Pancreas (tissue), 10 donors: ENCODE results near the gene PROCR. TPM values are rescaled to one million over a fixed set of nuclear protein-coding genes. Genes with fewer than 3 reads are reported as not detected.
A peak's percentile ranks its signal among the peaks of the same experiment; 100 is the strongest.

Source experiments
- ATAC-seq, 4 donors: fragments of 200-7000 bp; cut with Tn5 transposase; one replicate each; pipeline versions ENCODE4 v1.8.0 to v1.9.1; 2020; ENCODE audit warnings: mild to moderate bottlenecking in 4 of 4, moderate library complexity in 4 of 4
- DNase-seq, 6 donors: peaks; one replicate each; pipeline ENCODE4 v3.0.0-alpha.2; 2020
- FAIRE-seq: peaks from 2 replicates; lab custom pipeline; 2012; peaks lifted over from hg19 to GRCh38; lab: Jason Lieb, UNC
- H3K27ac ChIP-seq, 4 donors: fragments of 200-600 bp; sonication (generic); 1 replicate in 3 of 4; 2 replicates in 1 of 4; pipeline versions ENCODE4 v1.5.0 to v1.8.0; 2020
- H3K27me3 ChIP-seq, 4 donors: fragments of 200-600 bp; one replicate each; pipeline ENCODE4 v1.8.0; 2021
- H3K36me3 ChIP-seq, 3 donors: fragments of 200-600 bp; sonication (generic) in 1 of 3; one replicate each; pipeline versions ENCODE4 v1.5.0 to v1.8.0; 2020 to 2021
- H3K4me1 ChIP-seq, 3 donors: fragments of 200-600 bp; one replicate each; pipeline ENCODE4 v1.8.0; 2021
- H3K4me3 ChIP-seq, 4 donors: fragments of 200-600 bp; sonication (generic) in 2 of 4; one replicate each; pipeline versions ENCODE4 v1.5.0 to v1.8.0; 2020 to 2021
- H3K9me3 ChIP-seq, 4 donors: fragments of 200-600 bp; one replicate each; pipeline ENCODE4 v1.8.0; 2021
- WGBS, 2 donors: extraction: QIAGEN DNeasy Blood & Tissue Kit; methylation state at CpG; one replicate each; pipeline ENCODE4 v1.1.7; 2013; 5-methylcytosine and 5-hydroxymethylcytosine counted together
- intact Hi-C, 3 donors: fragments of 100-400 bp; cut with DNase I; formaldehyde crosslinking; loops; one replicate each; pipeline versions ENCODE4 v1.11.1 to v1.14.2; 2022
- polyA plus RNA-seq, 2 donors: library from polyadenylated mRNA; stranded (reverse); fragments of 200-250 nt; gene quantifications; one replicate each; pipeline ENCODE4 v1.2.3, GENCODE V29; 2013
- total RNA-seq, 6 donors: library from RNA; stranded (reverse); fragmentation: NEBNext Ultra II Directional in 4 of 6; extraction: Animal tissue kit (Norgen Biotek cat#: 25700) in 4 of 6; gene quantifications; one replicate each; pipeline versions ENCODE4 v1.2.1 to v1.2.4, GENCODE V29; 2021 to 2023
- TF ChIP-seq, protein P1 (sequence below), 4 donors: fragments of 200-600 bp; sonication (generic) in 3 of 4; IDR thresholded peaks; one replicate each; pipeline versions ENCODE4 v1.5.0 to v1.8.0; 2021; ENCODE audit warnings: antibody characterized with exemption in 4 of 4
- donor health status: healthy with polysubstance abuse.
- donor health status: DM: no; HTN: no; CAD: no; lungs with moderate emphysema.
- donor health status: DM: no; HTN: no; CAD: no.
- donor health status: control.
- donor health status: control.
- donor health status: Bipolar disorder and iron deficiency.
- donor health status: DM: yes; HTN: yes; CAD: no.
- donor health status: DM: no; HTN: no; CAD: no.
- donor health status: DM: no; HTN: no; CAD: no.
- donor health status: DM: yes; HTN: yes; CAD: no.

PROCR gene
- total and polyA plus RNA-seq, 8 donors = 3.2 to 16.8 (median 10.8) TPM

DNA sequence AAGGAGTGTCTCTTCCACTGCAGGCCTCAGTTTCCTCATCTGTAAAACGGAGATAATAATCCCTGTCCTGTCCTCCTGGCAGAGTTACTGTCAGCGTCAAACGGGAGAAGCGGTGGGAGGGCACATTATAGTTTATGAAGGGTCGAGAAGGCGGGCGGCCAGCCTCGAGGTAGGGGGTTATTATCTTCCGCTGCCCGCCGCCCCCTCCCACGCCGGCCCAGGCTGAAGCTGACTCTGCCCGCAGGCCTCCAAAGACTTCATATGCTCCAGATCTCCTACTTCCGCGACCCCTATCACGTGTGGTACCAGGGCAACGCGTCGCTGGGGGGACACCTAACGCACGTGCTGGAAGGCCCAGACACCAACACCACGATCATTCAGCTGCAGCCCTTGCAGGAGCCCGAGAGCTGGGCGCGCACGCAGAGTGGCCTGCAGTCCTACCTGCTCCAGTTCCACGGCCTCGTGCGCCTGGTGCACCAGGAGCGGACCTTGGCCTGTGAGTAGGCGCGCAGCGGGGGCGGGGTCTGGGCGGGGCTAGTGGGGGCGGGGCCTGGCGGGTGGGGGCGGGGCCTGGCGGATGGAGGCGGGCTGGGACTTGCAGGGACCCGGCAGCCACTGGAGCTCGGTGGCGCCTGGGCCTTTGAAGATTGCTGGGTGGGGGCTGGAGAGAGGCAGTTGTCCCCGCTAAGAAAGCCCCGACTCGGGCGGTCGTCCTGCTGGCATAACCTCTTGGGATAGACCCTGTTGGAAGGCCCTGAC, 2.8 kb downstream of the PROCR start:
- ATAC-seq (peak in 2 of 4 donors; percentile 67 to 77), FAIRE-seq (no peak), DNase-seq (peak; percentile 34 to 60 (median 53))
- Histone ChIP-seq H3K27me3 (no peaks in the 10 kb centered on the region), H3K9me3 (no peaks in the 10 kb centered on the region), H3K27ac (no peak overlapping the region), H3K4me3 (no peak overlapping the region), H3K36me3 (no peaks in the 10 kb centered on the region), H3K4me1 (no peaks in the 10 kb centered on the region)
- whole genome bisulfite sequencing, 2 donors = 48 to 59% methylated on average over 39 to 49 of the region's 49 CpGs
- intact Hi-C loops = no loop called here
- TF ChIP-seq, protein P1, sequence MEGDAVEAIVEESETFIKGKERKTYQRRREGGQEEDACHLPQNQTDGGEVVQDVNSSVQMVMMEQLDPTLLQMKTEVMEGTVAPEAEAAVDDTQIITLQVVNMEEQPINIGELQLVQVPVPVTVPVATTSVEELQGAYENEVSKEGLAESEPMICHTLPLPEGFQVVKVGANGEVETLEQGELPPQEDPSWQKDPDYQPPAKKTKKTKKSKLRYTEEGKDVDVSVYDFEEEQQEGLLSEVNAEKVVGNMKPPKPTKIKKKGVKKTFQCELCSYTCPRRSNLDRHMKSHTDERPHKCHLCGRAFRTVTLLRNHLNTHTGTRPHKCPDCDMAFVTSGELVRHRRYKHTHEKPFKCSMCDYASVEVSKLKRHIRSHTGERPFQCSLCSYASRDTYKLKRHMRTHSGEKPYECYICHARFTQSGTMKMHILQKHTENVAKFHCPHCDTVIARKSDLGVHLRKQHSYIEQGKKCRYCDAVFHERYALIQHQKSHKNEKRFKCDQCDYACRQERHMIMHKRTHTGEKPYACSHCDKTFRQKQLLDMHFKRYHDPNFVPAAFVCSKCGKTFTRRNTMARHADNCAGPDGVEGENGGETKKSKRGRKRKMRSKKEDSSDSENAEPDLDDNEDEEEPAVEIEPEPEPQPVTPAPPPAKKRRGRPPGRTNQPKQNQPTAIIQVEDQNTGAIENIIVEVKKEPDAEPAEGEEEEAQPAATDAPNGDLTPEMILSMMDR (IDR thresholded peaks at IDR 0.05) = no peak

DNA sequence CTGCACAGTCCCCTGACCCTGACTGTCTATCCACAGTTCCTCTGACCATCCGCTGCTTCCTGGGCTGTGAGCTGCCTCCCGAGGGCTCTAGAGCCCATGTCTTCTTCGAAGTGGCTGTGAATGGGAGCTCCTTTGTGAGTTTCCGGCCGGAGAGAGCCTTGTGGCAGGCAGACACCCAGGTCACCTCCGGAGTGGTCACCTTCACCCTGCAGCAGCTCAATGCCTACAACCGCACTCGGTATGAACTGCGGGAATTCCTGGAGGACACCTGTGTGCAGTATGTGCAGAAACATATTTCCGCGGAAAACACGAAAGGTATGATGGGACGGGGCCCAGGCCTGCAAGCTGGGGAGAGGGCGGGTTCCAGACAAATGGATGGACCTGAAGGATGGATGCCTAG, 4.3 kb downstream of the PROCR start:
- no peak for FAIRE-seq
- intact Hi-C loops = no loop called here

DNA sequence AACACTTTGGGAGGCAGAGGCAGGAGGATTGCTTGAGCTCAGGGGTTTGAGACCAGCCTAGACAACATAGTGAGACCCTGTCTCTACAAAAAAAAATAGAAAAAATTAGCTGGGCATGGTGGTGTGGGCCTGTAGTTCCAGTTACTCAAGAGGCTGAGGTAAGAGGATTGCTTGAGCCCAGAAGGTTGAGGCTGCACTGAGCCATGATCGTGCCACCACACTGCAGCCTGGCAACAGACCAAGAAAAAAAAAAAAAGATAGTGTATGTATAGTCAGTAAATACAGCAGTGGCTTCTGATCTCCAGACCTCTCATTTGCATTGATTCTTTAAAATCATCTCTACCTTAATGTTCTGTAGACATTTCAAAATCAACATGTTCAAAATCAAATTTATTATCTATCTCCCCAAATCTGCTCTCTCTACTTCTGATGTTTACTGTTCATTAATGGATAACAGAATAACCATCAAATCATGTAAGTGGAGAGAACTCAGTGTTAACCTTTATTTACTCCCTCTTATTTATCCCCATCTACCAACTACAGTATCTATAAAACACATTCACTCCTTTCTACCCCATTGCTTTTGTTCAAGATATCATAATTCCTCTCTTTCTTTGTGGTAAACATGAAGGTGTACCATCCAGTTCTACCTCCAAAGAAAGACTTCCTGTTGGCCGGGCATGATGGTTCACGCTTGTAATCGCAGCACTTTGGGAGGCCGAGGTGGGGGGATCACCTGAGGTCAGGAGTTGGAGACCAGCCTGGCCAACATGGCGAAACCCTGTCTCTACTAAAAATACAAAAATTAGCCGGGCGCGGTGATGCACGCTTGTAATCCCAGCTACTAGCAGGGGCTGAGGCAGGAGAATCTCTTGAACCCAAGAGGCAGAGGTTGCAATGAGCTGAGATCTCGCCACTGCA, 7.7 kb downstream of the PROCR start:
- whole genome bisulfite sequencing, 2 donors = 74 to 79% methylated on average over 11 of the region's 11 CpGs
- Histone ChIP-seq H3K9me3 (no peaks in the 10 kb centered on the region), H3K4me1 (no peaks in the 10 kb centered on the region), H3K27me3 (no peaks in the 10 kb centered on the region), H3K4me3 (no peak overlapping the region), H3K36me3 (no peaks in the 10 kb centered on the region), H3K27ac (no peak overlapping the region)
- ATAC-seq (no peak), DNase-seq (no peak), FAIRE-seq (no peak)
- TF ChIP-seq, protein P1 (IDR thresholded peaks at IDR 0.05) = no peak
- intact Hi-C loops = no loop called here

More for the DNA sequence above, 4.3 kb downstream of the PROCR start:
- Histone ChIP-seq H3K9me3 (no peaks in the 10 kb centered on the region), H3K36me3 (no peaks in the 10 kb centered on the region), H3K4me3 (no peak overlapping the region), H3K4me1 (no peaks in the 10 kb centered on the region), H3K27ac (no peak overlapping the region), H3K27me3 (no peaks in the 10 kb centered on the region)
- WGBS, 2 donors = 92 to 95% methylated on average over 14 of the region's 14 CpGs
- DNase-seq (no peak), ATAC-seq (no peak)
- TF ChIP-seq, protein P1 (IDR thresholded peaks at IDR 0.05) = no peak

DNA sequence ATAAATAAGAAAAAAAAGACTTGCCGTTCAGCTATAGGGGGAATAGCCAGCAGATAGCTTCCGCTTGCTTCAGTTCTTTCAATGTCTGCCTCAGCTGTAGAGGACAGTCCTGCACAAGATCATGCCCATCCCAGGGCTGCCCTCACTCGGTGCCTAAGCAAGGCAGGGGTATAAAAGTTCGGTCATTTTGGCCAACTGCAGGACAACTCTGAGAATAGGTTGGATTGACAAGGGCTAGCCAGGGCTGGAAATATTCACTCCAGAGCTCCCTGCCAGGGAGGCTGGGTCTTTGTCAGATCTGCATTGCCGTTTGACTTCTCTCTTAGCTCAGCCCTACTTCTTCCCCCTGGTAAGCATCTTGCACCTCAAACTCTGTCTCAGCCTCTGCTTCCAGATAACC, 8.4 kb downstream of the PROCR start:
- DNase-seq (no peak), FAIRE-seq (no peak), ATAC-seq (no peak)
- H3K4me1 ChIP-seq = no peaks in the 10 kb centered on the region
- H3K27ac ChIP-seq = no peak overlapping the region
- TF ChIP-seq, protein P1 (IDR thresholded peaks at IDR 0.05) = no peak
- no peak overlapping the region for H3K4me3 ChIP-seq
- no peaks in the 10 kb centered on the region for H3K36me3 ChIP-seq
- H3K27me3 ChIP-seq = no peaks in the 10 kb centered on the region
- intact Hi-C loops = no loop called here
- no peaks in the 10 kb centered on the region for H3K9me3 ChIP-seq
- 86 to 95% methylated on average over 5 of the region's 5 CpGs for WGBS, 2 donors
